GM18508 (cell line): ENCODE measurements around the gene GAREM2.

ENCODE experiments used
- ATAC-seq: cut with Tn5 transposase; IDR thresholded peaks from one replicate; pipeline ENCODE4 v1.9.1; 2021; ENCODE audit warnings: moderate number of reproducible peaks; ENCODE audit not compliant: insufficient read depth, unreplicated experiment

The GAREM2 gene

DNA sequence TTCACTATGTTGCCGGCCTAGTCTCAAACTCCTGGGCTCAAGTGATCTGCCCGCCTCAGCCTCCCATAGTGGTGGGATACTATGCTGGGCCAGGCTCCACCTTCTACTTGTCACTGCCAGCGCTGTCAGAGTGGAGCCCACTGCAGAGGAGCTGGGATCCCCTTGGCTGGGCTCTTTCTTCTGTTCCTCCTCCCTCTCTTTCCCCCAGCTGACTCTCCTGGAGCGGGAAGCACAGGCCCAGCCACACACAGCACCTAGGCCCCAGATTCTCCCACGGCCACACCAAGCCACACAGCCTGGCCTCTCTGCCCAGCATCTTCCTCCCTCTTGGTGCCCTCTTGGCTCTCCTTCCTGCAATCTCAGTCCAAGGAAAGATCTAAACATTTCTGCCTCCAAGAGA, 3.7 kb upstream of the GAREM2 start:
- ATAC-seq = no peak

DNA sequence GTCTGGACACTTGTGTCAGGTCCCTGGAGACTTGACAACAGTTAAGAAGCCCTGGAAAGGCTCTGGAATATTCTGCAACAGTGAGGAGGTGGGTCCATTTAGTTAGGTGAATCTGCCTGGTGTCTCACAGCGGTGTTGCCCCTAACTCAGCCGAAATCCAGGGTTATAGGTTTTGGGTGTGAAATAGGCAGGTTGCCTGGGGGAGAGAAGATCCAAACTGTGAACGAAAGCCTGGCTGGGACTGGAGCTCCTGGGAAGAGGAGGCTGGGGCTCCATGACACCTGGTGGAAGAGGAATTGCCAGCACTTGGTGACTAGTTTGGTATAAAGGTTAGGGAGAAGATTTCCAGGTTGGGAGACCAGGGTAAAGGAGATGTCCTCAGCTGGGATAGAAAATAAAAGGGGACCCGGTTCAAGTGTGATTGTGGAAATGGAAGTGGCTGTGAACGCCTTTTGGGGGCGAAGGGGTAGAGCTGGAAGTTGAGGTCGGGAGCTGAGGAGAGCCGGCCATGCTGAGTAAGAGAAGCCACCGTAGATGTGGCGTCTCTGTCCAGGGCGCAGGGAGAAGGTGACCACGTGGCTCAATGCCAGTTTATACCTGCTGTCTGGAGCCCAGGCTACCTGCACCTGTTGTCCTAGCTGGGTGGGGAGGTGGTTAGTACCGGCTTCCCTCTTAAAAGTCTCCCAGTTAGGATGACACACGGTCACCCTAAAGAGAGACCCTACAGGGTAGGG, 3.0 kb upstream of the GAREM2 start:
- ATAC-seq = no peak

DNA sequence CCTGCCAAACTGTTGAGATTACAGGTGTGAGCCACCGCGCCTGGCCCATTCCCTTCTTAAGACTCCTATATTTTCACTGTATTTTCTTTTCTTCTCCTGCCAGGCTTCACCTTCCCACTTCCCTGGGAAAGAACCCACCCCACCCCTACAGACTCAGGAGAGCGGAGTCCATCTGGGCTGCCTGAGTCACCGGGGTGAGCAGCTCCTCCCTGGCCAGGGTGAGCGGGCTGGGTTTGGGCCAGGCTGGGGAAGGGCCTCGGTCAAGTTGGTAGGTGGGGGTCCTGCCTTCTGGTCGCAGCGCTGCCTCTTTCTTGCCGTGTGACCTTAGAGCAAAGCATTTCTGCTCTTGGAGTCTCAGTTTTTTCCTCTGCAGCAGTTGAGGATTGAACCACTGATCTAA, 2.1 kb upstream of the GAREM2 start:
- no peak for ATAC-seq

DNA sequence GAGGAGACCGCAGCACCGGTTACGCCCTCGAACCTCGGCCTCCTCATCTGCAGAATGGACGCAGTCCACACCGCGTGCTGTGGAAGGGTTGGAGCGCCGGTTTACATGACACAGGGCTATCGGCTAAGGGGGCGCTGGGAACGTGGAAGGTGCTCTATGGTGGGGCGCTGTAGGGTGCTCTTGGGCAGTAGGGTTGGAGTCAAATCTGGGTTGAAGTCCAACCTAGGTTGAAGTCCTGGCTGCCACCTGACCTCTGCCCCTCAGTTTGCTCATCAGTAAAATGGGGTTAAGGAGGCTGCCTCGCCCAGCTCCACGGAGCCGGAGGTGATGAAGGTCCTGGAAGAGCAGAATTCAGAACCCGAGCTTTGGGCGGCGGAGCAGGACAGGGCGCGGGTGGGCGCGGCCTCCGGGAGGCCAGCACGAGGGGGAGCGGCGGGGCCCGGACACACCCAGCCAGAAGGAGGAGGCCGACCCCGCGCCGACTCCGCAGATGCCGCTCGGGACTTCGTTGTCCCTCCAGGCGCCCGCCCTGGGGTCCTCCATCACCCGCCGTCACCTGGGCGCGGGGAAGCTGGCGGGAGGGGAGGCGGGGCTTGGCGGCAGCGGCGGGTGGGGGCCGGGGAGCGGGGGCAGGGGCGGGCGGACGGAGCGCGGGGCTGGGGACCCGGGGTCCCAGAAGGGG, 558 bp upstream of the GAREM2 start:
- ATAC-seq = no peak

- ATAC-seq = no peak
Observed at GRCh38 chr2:26173776-26174482, 1.0 kb downstream of the GAREM2 start.

DNA sequence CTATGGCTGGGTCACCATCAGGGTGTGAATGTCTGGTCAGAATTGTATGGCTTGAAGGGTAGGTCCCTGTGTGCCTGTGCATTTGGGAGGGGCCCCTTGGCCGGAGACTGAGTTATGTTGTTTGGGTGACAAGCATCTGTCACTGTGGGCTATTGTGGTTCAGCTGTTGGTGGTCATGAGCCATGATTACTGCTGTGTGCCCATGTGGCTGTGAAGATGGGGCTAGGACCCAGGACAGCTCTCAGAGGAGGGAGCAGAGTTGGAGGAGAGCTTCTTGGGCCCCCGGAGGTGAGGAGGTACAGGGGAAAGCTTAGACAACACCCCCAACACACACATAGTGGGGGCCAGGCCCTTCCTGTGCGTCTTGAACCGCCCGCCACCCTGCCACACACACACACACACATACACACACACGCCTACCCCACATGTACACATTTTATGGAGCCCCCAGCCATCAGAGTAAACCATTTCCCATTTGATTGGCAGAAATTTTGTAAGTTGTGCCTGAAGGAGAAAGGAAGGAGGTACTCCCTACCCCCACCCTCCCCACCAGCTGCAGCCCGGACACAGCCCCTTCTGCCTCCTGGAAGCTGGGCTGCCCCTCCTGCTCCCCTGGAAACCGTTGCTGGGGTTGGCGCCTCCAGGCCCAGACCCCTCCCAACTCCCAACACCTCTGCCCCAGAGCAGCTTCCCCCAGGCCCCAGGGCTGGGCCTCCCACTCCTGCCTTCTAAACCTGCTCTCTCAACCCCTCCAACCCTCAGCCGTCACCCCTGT, 2.0 kb downstream of the GAREM2 start:
- ATAC-seq = no peak

- no peak for ATAC-seq
Observed at GRCh38 chr2:26175466-26176278, 2.8 kb downstream of the GAREM2 start.

- no peak for ATAC-seq
Observed at GRCh38 chr2:26176279-26176615, 3.4 kb downstream of the GAREM2 start.

DNA sequence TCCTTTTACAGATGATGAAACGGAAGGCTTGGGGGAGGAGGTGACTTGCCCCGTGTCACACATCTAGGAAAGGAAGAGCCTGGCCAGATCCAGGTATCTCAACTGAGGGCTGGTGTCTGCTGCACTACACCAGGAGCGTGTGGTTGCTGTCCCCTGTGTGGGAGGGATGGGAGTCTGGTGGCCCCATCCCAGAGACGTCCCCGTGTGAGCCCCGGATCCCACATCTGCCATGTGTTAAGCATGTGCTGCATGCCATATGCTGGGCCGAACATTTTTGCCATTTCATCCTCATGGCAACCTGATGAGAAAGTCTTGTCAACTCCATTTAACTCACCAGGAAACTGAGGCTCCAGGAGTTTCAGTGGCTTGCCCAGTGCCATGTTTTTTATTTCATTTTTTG, 4.2 kb downstream of the GAREM2 start:
- ATAC-seq = no peak

DNA sequence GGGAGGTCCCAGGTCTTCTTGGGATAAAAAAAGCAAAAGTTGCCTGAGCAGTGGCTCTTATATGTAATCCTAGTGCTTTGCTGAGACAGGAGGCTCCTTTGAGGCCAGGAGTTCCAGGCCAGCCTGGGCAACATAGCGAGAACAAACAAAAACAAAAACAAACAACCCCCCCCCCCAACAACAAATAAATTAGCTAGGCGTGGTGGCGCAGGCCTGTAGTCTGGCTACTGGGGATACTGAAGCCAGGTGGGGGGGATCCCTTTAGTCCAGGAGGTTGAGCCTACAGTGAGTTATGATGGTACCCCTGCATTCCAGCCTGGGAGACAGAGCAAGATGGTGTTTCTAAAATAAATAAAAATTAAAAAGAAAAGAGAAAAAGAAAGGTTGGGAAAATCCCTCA, 5.4 kb downstream of the GAREM2 start:
- ATAC-seq = no peak

GRCh38 chr2:26178746-26179436, 6.0 kb downstream of the GAREM2 start:
- ATAC-seq = no peak

DNA sequence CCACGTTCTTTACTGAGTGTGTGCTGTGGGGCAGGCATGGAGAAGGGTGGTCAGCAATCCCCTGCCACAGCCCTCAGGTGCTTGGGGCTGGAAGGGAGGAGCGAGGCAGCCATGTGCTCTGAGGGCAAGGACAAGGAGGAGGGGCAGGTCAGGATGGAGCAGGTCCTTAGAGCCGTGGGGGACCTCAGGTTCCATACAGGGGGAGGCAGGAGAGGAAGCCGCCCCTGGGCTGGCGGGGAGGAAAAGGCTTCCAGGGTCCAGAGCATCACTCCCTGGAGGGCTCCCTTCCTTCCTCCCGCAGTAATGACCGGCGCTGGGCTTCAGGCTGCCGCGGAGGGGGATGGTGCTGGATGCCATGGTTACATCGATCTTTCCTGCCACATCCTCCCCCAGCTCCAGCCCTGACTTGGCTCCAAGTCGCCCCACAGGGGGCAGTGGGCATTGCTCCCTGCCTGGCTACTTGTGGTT, 6.6 kb downstream of the GAREM2 start:
- no peak for ATAC-seq

GRCh38 chr2:26182441-26182840, 9.6 kb downstream of the GAREM2 start:
- no peak for ATAC-seq

DNA sequence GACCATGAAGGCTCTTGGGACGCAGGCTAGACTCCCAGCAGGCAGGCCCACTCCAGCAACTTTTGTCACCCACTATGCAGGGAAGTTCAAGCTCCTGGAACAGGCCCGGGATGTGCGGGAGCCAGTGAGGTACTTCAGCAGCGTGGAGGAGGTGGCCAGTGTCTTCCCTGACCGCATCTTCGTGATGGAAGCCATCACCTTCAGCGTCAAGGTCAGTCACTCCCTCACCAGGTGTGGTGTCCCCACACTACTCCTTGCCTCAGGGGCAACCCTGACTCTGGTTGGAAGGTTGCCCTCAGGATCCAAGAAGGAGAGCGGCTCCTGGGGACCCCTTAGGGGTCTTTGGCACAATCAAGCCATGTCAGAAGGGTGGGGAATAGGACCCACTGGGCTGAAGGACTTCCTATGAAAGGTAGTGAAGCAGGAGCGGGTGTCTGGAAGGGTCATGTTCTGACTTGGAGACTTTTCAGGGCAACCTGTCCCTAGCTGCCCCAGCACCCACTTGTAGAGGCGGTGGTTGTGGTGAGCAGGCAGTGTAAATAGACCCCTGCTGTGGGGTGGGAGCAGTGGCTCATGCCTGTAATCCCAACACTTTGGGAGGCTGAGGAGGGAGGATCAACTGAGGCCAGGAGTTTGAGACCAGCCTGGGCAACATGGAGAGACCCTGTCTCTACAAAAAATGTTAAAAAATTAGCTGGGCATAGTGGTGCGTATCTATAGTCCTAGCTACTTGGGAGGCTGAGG, 10.2 kb downstream of the GAREM2 start:
- ATAC-seq = no peak

DNA sequence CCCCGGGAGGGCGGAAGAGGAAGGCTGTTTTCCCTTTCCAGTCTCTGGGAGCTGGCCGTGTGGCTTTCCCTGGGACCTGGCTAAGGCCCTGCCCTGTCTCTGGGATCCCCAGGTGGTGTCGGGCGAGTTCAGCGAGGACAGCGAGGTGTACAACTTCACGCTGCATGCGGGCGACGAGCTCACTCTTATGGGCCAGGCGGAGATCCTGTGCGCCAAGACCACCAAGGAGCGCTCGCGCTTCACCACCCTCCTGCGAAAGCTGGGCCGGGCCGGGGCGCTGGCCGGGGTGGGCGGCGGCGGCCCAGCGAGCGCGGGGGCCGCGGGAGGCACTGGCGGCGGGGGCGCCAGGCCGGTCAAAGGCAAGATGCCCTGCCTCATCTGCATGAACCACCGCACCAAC, 11.2 kb downstream of the GAREM2 start:
- ATAC-seq = no peak

- no peak for ATAC-seq
Observed at GRCh38 chr2:26184555-26185303, 11.8 kb downstream of the GAREM2 start.

GRCh38 chr2:26185304-26185928, 12.5 kb downstream of the GAREM2 start:
- ATAC-seq = no peak
